Uterus (tissue), 2 donors: ENCODE measurements around the gene SULF2.

Experiments
- CTCF ChIP-seq, 4 experiments: fragments of 200-600 bp in 2 of 4; fragments of 450-650 bp in 2 of 4; sonication (generic) in 2 of 4; IDR thresholded peaks; one replicate each; pipeline ENCODE4 v1.5.1; 2016 to 2019; ENCODE audit warnings: antibody characterized with exemption in 4 of 4, mild to moderate bottlenecking in 2 of 4, moderate library complexity in 1 of 4
- POLR2A ChIP-seq, 2 donors: fragments of 450-650 bp; IDR thresholded peaks; one replicate each; pipeline ENCODE4 v1.6.1; 2016; ENCODE audit warnings: antibody characterized with exemption in 2 of 2, mild to moderate bottlenecking in 1 of 2, moderate library complexity in 1 of 2

DNA sequence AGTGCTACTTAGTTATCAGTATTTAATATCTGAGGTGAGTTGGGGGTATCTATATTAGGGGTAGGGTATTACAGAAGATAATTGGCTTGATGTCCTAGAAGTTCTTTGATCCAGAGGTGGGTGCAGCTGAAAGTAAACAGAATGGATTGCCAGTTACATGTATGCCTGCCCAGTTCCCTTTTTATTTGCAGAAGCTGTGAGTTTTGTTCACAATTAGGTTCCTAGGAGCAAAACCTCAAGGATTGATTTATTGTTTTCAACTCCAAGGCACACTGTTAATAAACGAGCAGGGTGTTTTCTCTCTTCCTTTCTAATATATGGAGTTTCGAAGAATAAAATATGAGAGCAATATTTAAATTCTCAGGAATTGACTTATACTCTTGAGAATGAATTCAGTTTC, 129.0 kb downstream of the SULF2 start:
- TF ChIP-seq CTCF (IDR thresholded peaks at IDR 0.05) = no peak
- TF ChIP-seq POLR2A (IDR thresholded peaks at IDR 0.05) = no peak
